Suppressor macrophage treated with lipopolysaccharide for 4 hours (primary cell): ENCODE measurements around the gene DLX2.
"Not testable (repeated sequence)": the region's sequence is repeated elsewhere in the genome, so short reads cannot be mapped to it uniquely, and the experiment has no call there.

Experiments used
- DNase-seq: peaks from one replicate; pipeline ENCODE4 v3.0.0-alpha.2; 2020

Gene DLX2

GRCh38 chr2:172102391-172103359, at the start of gene DLX2:
Gene DLX2 (minus strand): TSS chr2:172102900. CDS start chr2:172102538, 362 bp downstream.
- DNase-seq, result peak; percentile 82

DNA sequence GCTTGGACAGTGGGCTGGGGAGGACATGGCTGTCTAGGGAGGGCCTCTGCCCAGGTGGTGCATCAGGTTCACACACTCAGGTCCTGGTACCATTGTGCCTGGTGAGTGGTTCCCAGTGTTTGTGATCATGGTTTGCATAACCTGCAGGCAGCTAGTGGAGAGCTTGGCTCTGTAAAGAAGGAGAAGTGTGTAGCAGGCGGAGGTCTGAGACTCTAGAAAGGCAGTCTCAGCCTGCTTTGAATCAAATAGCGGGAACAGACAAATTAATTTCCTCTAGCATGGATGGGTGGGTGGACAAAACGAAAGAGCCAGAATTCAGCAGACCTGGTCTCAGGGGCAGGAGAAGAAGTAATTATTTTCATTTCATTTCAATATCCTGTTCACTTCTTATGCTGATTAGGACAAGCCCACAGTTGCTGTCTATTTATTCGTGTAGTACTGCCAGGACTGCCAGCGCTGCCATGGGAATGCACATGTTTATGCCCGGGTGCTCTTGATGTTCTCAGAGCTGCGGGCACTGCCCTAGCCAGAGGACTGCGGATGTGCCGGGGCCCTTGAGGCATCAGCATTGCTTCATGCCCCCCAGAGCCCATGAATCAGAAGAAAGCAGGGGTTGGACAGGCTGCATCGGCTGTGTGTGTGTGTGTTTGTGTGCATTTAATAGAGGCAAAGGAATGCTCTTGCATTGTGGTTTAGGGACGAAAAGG, 45.4 kb upstream of the DLX2 start:
- DNase-seq, result no peak

DNA sequence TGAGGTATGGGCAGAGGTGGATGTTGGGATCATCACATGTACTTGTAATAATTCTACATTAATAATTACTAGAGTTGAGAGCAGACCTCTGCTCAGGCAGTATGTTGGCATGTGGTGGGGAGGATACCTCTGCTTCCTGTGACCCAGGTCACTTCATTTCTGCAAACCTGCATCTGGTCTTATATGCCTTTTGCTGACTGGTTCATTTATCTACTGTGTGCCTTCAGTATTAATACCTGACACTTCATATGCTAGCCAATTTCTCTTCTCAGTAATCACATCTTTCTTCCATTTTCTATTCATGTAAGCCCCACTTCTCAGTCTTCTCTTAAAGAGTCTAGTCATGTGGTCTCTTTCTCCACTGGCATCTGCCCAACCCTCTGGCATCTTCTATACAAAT, 41.1 kb upstream of the DLX2 start:
- no peak for DNase-seq

GRCh38 chr2:172138727-172139126, 36.0 kb upstream of the DLX2 start:
- not testable (repeated sequence) for DNase-seq

GRCh38 chr2:172137943-172138342, 35.2 kb upstream of the DLX2 start:
- no peak for DNase-seq

DNA sequence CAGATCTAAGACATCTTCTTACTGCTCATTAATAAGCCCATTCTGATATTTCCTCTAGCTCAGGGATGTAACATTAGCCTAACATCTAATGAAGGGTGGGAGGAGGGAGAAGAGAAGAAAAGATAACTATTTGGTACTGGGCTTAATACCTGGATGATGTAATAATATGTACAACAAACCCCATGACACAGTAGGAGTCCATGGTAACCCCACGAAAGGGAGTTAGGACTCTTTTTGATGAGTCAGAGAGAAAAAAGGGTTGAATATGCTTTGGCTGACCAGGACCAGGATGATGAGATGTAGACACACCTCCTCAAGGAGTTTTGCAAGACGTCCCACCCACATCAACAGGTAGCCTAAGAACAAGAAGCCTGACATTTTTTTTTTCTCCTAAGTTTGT, 34.4 kb upstream of the DLX2 start:
- no peak for DNase-seq

- DNase-seq, result no peak
These were observed 32.7 kb upstream of the DLX2 start for GRCh38 chr2:172135446-172135845.

- no peak for DNase-seq
These were observed 31.6 kb upstream of the DLX2 start for GRCh38 chr2:172134270-172134669.

DNA sequence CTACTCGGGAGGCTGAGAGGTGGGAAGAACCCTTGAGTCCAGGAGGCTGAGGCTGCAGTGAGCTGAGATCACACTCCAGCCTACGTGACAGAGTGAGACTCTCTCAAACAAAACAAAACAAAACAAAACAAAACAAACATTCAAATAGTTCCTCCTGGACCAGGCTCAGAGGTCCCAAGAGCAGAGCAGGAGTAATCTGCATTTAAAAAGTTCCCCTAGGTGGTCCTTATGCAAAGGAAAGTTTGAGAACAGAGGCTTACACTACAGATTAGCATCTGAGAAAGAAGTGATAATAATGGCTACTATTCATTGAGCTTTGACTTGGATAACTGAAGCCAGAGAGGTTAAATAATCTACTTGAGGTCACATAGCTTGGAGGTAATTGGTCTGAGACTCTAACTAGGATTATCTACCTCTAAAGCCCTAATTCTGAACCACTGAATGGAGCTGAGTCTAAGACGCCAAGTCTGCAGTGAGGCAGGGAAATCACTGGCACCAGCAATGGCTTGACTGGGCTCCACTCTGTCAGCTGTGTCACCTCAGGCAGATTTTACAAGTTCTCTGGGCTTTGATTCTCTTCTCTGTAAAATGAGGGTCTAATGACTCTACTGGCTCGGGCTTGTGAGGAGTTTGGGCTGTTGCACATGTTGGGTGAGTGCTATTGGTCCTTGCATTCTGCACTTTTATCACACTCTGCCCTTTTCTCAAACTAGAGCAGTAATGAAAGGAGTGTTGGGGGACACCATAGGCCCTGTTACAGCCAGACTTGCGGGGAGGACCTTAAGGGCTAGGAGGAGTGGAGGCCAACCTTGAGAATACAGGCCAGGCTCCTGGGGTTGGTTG, 29.2 kb upstream of the DLX2 start:
- no peak for DNase-seq

DNA sequence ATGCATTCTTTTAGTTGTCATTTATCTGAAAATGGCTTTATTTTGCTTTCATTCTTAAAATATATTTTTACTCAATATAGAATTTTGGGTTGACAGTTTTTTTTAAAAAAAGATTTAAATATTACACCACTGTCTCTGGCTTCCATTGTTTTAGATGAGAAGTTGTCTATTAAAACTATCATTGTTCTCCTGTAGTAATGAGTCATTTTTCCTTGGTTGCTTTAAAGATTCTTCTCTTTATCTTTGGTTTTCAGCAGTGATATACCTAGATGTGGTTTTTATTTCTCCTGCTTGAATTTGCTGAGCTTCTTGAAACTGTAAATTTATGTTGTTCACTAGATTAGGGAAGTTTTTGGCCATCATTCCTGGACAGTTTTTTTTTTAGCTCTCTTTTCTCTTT, 26.7 kb upstream of the DLX2 start:
- DNase-seq, result no peak

- DNase-seq, result no peak
These were observed 25.8 kb upstream of the DLX2 start for GRCh38 chr2:172128484-172128883.

GRCh38 chr2:172120118-172120517, 17.4 kb upstream of the DLX2 start:
- no peak for DNase-seq

- DNase-seq, result no peak
These were observed 16.4 kb upstream of the DLX2 start for GRCh38 chr2:172119089-172119488.

DNA sequence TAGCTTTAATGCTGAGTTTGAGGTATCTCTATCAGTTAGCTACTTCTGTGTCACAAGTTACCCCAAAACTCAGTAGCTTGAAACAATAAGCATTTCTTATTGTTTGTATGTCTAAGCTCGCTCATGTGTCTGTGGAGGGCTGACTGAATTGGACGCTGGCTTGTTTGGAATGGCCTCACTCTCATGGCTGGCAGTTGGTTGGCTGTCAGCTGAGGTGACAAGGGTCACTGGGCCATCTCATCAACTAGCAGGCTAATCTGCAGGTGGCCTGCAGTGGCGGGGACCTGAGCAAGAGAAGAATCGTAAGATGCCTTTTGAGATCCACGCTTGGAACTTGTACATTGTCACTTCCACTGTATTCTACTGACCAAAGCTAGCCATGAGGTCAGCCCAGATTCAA, 13.4 kb upstream of the DLX2 start:
- no peak for DNase-seq

DNA sequence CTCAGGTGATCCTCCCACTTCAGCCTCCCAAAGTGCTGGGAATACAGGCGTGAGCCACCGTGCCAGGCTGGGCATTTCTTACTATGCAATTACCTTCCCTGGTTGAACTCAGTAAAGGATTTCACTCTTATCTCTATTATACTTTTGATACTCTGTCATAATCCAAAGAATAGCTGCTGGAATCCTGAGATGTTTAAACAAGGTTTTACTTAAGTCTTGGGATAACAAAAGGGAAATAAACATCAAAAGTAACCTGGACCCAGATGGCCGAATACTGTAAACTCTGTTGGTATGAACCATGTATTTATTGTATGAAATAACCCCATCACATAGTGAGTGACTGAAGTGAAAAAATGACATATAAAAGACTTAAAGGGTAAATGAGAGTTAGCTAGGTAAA, 11.9 kb upstream of the DLX2 start:
- DNase-seq, result no peak

- DNase-seq, result not testable (repeated sequence)
These were observed 11.5 kb upstream of the DLX2 start for GRCh38 chr2:172114176-172114575.

DNA sequence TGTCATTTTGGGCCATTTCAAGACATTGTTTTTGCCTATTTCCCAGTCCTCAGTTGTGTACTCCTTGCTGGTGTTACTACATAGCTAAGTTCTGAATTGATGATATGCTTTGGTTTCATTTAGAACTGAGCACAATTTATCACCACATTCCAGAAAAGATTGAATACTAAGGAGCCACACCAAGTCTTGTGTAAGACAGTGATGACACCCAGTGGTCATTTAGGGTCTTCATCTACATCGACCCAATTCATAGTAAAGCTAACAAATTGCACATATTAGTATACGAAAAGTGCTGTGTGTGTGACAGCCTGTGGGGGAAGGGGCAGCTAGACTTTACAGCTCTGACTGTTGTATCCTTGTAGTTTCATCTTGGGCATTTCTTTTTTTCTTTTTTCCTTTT, 10.9 kb upstream of the DLX2 start:
- no peak for DNase-seq

- DNase-seq, result no peak
These were observed 7.5 kb upstream of the DLX2 start for GRCh38 chr2:172109988-172110811.

DNA sequence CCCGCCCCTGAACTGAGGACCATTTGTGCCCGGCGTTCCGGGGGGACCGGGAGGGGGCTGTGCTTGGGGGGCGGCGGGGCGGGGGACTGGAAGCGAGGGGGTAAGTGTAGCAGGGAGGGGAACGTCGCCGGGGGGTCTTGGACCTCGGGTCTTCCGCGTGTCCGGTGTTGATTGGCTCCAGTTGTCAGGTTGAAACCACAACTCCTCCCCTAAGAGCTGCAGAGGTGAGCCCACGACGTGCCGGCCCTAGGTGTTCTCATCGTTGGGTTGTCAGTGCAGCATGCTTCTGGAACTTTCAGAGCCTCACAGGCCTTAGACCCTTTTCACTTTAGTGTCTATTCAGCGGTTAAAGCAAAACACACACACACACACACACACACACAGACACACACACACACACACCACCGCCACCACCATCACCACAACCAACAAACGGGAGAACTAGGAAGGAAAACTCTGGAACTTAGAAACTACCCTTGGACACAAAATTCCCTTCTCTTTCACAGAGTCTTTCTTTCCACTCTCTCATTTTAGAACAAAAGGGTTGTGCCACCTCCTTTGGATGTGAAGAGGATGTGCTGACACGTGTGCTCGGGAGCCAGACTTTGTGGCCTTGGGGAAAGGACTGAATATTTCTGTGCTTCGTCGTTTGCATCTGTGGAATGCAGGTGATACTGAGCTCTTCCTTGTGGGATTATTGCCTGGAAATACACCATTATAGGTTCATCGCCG, 6.7 kb upstream of the DLX2 start:
- no peak for DNase-seq

DNA sequence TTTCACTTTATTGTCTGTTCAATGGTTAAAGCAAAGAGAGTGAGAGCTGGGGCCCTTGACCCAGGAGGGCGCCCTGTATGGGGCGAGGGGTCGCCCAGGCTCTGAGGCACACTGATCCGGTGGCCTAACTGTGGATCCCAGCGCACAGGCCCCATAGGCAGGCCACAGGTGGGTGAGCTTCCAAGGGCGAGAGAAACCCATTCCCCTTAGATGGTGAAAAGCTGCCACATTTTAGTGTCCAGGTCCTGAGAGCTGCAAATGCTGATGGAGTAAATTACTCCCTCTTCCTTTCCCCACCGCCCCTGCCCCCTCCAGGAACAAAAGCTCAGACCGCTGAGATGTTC, 5.9 kb upstream of the DLX2 start:
- DNase-seq, result no peak

GRCh38 chr2:172107690-172108586, 5.2 kb upstream of the DLX2 start:
- no peak for DNase-seq
